GM18951 (cell line): ENCODE measurements around the gene TMEM151A.
A peak's percentile ranks its signal among the peaks of the same experiment; 100 is the strongest.

Experiments
- POLR2A ChIP-seq: IDR thresholded peaks from 4 replicates; pipeline ENCODE4 v1.6.1; 2011; ENCODE audit warnings: mild to moderate bottlenecking; ENCODE audit not compliant: insufficient read length, insufficient read depth; ENCODE audit errors: extremely low read depth
- in situ Hi-C: fragments of 300-500 bp; cut with MboI; formaldehyde crosslinking; loops from one replicate; pipeline ENCODE4 v1.12.0; 2022; ENCODE audit warnings: low sequenced_read_pairs, mixed read lengths, inconsistent platforms; ENCODE audit not compliant: unreplicated experiment

TMEM151A gene

DNA sequence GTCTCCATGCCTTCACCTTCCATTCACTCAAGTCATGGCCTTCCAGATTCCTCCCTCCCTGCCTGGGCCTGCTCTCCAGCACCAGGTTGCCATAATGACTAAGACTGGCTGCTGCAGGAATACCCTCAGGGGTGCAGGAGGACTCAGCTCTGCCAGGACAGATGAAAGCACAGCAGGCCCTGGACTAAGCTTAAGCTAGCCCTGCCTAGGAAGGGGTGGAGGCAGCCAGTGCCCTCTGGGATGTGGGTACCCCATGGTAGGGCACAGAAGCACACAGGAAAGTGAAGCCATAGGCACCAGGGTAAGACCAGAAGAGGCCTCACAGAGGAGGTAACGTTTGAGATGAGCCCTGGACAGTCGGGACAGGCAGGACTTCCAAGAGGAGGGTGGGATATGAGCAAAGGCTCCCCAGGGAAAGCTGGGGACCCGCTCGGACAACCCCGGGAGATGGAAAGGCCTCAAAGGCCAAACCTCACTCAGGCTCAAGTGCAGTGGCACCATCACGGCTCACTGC lies 47.5 kb downstream of the TMEM151A start:
- no peak for TF ChIP-seq POLR2A
- in situ Hi-C loops, result no loop called here

DNA sequence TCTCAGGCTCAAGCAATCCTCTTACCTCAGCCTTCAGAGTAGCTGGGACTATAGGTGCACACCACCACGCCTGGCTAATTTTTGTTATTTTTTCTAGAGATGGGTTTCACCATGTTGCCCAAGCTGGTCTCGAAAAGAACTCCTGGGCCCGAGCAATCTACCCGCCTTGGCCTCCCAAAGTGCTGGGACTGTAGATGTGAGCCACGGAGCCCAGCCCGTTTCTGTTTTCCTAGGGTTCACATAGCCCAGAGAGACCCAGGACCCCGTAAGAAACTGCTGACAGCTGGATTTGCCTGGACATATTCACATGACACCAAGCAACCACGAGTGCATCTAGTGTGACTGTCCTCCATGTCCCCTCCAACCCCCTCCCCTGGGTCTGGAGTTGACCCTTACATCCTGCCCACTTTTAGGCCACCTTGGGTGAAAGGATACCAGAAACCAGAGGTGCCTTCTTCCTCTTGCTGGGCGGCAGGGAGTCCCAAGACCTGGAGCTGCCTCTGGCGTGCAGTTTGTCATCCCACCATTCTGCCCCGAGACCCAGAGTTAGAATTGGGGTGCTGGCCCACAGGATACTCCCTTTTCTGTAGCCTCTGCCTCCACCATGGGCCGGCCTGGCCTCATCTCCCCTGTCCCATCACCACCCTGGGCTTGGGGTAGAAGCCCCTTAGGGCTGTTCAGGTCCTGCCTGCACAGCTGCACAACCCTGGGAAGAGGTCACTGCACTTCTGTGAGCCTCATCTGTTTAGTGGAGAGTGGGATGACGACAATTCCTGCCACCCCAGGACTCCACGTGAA lies 48.2 kb downstream of the TMEM151A start:
- in situ Hi-C loops, result no loop called here
- no peak for TF ChIP-seq POLR2A

DNA sequence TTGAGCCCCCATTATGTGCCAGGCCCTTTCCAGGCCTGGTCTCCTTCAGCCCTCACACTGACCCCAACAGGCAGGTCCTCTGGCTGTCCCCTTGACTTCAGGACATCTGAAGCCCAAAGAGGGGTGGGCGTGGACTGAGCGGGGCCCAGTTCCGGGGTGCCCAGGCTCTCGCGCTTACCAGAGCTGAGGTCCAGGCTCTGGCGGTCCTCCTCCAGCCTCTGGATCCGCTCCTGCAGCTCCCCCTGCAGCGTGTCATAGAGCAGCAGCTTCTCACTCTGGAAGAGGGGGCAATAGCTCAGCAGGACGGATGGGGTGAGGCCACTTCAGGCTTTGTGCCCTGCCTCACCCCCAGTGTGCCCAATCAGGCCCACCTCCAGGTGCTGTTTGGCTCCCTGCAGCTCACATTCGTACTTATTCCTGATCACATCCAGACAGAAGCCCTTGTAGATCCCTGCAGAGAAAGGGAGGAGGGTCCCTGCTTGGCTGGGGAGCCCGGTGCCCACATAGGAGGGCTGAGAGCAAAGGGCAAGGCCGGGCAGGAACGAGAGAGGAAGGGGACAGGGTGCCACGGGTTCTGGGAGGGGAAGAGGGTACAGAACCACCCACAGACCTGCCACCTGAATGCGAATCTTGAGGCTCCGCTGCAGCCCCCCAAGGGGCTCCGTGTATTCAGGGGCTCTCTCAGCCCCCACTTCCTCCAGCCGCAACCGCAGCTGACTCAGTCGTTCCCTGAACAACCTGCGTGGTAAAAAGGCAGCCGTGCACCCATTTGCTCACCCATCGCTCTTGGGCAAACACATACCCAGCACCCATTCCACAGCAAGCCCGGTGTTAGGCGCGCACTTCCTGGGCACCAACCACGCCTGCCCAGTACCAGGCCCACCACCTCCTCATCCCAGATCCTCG lies 49.2 kb downstream of the TMEM151A start:
- TF ChIP-seq POLR2A, result no peak
- in situ Hi-C loops, result no loop called here

DNA sequence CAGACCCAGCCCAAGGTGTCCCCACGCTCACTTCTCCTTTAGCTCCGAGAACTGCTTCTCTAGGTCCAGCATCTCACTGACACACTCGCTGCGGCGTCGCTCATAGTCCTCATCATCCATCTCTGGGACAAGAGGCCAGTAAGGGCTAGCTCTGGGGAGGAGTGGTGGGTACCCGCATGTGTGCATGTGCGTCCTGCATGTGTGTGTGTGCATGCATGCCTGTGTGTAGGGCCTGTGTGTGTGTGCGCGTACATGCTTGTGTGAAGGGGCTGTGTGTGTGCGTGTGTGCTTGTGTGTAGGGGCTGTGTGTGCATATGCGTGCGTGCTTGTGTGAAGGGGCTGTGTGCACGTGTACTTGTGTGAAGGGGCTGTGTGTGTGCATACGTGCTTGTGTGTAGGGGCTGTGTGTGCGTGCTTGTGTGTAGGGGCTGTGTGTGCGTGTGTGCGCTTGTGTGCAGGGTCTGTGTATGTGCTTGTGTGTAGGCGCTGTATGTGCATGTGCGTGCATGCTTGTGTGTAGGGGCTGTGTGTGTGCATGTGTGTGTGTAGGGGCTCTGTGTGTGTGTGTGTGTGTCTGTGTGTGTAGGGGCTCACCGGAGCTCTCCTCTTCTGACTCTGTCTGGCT lies 49.9 kb downstream of the TMEM151A start:
- no peak for TF ChIP-seq POLR2A
- in situ Hi-C loops, result no loop called here

DNA sequence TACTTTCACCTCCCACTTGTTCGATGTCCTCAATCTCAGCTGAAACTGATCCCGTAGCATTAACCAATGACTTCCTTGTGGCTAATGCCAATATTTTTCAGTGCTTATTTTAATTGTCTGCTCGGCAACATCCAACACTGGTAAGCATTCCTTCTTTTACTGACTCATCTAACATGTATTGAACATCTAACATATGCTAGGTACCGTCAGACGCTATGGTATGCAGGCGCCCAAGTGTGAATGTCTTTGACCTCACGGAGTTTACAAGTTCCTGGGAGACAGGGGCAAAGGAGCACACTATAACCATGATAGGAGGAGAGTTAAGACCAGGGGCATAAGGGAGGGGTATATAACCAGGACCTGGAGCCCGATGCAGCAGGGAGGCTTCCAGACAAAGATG lies 51.5 kb downstream of the TMEM151A start:
- TF ChIP-seq POLR2A, result no peak
- in situ Hi-C loops, result no loop called here

DNA sequence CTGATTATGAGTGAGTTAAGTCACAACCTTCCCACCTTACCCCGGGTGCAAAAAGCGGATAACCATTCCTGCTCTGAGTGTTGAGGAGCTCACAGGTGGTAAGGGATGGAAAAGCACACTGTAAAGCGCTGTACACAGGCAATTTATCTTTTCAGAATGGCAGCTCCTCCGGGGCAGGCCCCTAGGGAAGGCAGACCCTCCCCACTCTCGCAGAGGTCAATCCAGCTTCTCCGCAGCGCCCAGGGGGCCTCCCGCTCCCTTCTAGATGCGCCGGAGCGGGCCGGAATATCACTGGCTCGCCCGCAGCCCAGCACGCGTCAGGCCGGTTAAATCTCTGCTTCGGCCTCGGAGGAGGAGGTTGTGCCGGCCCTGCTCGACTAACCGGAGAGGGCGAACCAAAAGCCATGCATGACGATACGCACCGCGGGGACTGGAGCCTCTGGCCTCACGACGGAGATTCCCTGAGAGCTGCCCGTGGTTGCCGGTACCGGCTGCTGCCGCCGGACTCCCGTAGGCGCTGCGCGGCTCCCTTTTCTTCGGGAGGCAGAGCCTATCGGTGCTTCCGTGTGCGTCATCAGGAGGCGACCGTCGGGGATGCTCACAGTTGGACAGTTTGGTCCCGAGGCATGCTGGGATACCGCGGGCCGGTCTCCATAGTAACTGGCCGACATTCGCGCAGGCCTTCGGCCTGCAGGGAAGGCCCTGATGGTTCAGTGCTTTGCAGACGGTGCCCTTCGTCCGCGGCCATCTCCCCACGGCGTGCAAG lies 53.0 kb downstream of the TMEM151A start, which contains the start of gene BRMS1:
Gene BRMS1 (minus strand): TSS at position 555 of the 766 bp plus-strand sequence. CDS start 2,870 bp downstream, outside the sequence.
- TF ChIP-seq POLR2A, result peak; percentile 97
- in situ Hi-C loops, result no loop called here

DNA sequence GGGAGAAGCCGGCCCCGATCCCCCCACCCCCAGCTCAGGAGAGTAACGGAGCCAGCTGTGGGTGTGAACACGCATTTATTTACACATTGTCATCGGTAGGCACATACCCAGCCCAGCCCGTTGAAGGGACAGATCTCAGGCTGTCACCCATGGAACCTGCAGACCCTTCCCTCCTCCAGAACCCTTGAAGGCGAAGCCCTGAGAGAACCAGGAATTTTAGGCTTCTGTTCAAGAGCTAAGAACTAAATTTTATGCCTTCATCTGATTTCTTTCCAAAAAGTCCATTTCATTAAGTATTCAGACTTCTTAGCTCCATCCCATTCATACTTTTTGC lies 53.6 kb downstream of the TMEM151A start:
- in situ Hi-C loops, result no loop called here
- TF ChIP-seq POLR2A, result no peak
